HCT116 (cell line): ENCODE results near the gene CD96. TPM values are rescaled to one million over a fixed set of nuclear protein-coding genes. Genes with fewer than 3 reads are reported as not detected.
A peak's percentile ranks its signal among the peaks of the same experiment; 100 is the strongest.

ENCODE experiments used
- ATAC-seq: fragments of 200-7000 bp; cut with Tn5 transposase; 2 replicates; pipeline ENCODE4 v1.9.1; 2020; ENCODE audit warnings: mild to moderate bottlenecking, moderate library complexity
- BruUV-seq: library from RNA; stranded (reverse); fragments of 400-500 nt; replicated peaks from 2 replicates; lab custom pipeline; 2021; lab: Mats Ljungman, UMichigan
- CTCF ChIA-PET: fragments of 300-600 bp; sonication (Branson Sonifier 250); formaldehyde crosslinking; loops from one replicate; lab custom pipeline; 2021; ENCODE audit warnings: antibody characterized with exemption; lab: Charles Lee
- POLR2A ChIA-PET: fragments of 300-600, 350-600 bp; sonication (Branson Sonifier 250); formaldehyde crosslinking; loops from one replicate; lab custom pipeline; 2021; ENCODE audit warnings: antibody characterized with exemption; lab: Charles Lee
- RAD21 ChIA-PET, 2 experiments: fragments of 300-600 bp; sonication (Branson Sonifier 250); formaldehyde crosslinking; loops; one replicate each; lab custom pipeline; 2023; ENCODE audit warnings: low total read pairs in 2 of 2; ENCODE audit not compliant: uncharacterized antibody in 2 of 2, unreplicated experiment in 2 of 2, low non-redundant PET in 1 of 2; lab: Charles Lee
- DNase-seq: peaks from one replicate; pipeline ENCODE4 v3.0.0-alpha.2; 2010; ENCODE audit warnings: low read depth, low spot score
- H2AFZ ChIP-seq: fragments of 200-600 bp; shearing (Covaris generic), sonication (generic); 2 replicates; pipeline ENCODE4 v1.6.1; 2017; ENCODE audit warnings: low read depth, mixed run types, mixed read lengths, antibody characterized with exemption, low read length; ENCODE audit not compliant: poor library complexity, severe bottlenecking
- H3K27ac ChIP-seq: 2 replicates; pipeline ENCODE4 v1.5.1; 2012; ENCODE audit warnings: low read depth, low read length
- H3K27me3 ChIP-seq: fragments of 200-600 bp; sonication (generic); 2 replicates; pipeline ENCODE4 v1.6.1; 2016; ENCODE audit warnings: mixed run types, low read length, mixed read lengths; ENCODE audit not compliant: insufficient read depth
- H3K36me3 ChIP-seq, 2 experiments: fragments of 200-500 bp in 1 of 2; fragments of 200-600 bp in 1 of 2; sonication (Bioruptor generic) in 1 of 2; sonication (generic) in 1 of 2; 2 replicates each; pipeline versions ENCODE4 v1.5.1 to v1.6.1; 2014 to 2016; ENCODE audit warnings: low read length in 2 of 2, inconsistent platforms in 1 of 2, mixed read lengths in 1 of 2, mixed run types in 1 of 2; ENCODE audit not compliant: insufficient read depth in 2 of 2, control insufficient read depth in 1 of 2
- H3K4me1 ChIP-seq, 2 experiments: fragments of 200-600 bp in 1 of 2; sonication (generic) in 1 of 2; 2 replicates each; pipeline versions ENCODE4 v1.5.1 to v1.6.1; 2012 to 2017; ENCODE audit warnings: low read length in 2 of 2, inconsistent platforms in 1 of 2, mild to moderate bottlenecking in 1 of 2, mixed read lengths in 1 of 2, mixed run types in 1 of 2, moderate library complexity in 1 of 2; ENCODE audit not compliant: insufficient read depth in 2 of 2, control insufficient read depth in 1 of 2
- H3K4me2 ChIP-seq: fragments of 200-600 bp; sonication (generic); 2 replicates; pipeline ENCODE4 v1.6.1; 2017; ENCODE audit warnings: mixed run types, low read length, mixed read lengths
- H3K4me3 ChIP-seq, 2 experiments: fragments of 200-600 bp in 1 of 2; sonication (generic) in 1 of 2; replicated peaks in 1 of 2; 2 replicates each; pipeline ENCODE4 v1.5.1; 2011 to 2016; ENCODE audit warnings: low read length in 2 of 2, control low read depth in 1 of 2, low read depth in 1 of 2, mild to moderate bottlenecking in 1 of 2, mixed read lengths in 1 of 2, mixed run types in 1 of 2
- H3K79me2 ChIP-seq: fragments of 200-600 bp; sonication (generic); 2 replicates; pipeline ENCODE4 v1.6.1; 2017; ENCODE audit warnings: mild to moderate bottlenecking, mixed run types, low read length, moderate library complexity, mixed read lengths; ENCODE audit not compliant: insufficient read depth
- H3K9ac ChIP-seq: fragments of 200-600 bp; sonication (generic); 2 replicates; pipeline ENCODE4 v1.6.1; 2016; ENCODE audit warnings: low read length, mixed read lengths
- H3K9me2 ChIP-seq: fragments of 200-600 bp; sonication (generic), shearing (Covaris generic); 2 replicates; pipeline ENCODE4 v1.6.1; 2017; ENCODE audit warnings: mixed run types, mild to moderate bottlenecking, moderate library complexity; ENCODE audit not compliant: insufficient read depth
- H3K9me3 ChIP-seq, 2 experiments: fragments of 200-500 bp in 1 of 2; fragments of 200-600 bp in 1 of 2; sonication (Bioruptor generic) in 1 of 2; sonication (generic) in 1 of 2; 2 replicates each; pipeline ENCODE4 v1.6.1; 2014 to 2017; ENCODE audit warnings: low read length in 2 of 2, mixed read lengths in 2 of 2, inconsistent platforms in 1 of 2, low read depth in 1 of 2, mild to moderate bottlenecking in 1 of 2, mixed run types in 1 of 2, moderate library complexity in 1 of 2; ENCODE audit not compliant: control insufficient read depth in 1 of 2, insufficient read depth in 1 of 2
- H4K20me1 ChIP-seq: fragments of 200-600 bp; sonication (generic), shearing (Covaris generic); 2 replicates; pipeline ENCODE4 v1.6.1; 2017; ENCODE audit warnings: mixed run types, mild to moderate bottlenecking, moderate library complexity; ENCODE audit not compliant: insufficient read depth
- CEBPB ChIP-seq: IDR thresholded peaks from 2 replicates; pipeline ENCODE4 v1.6.1; 2012; ENCODE audit warnings: low read depth
- FOSL1 ChIP-seq: IDR thresholded peaks from 2 replicates; pipeline ENCODE4 v1.6.1; 2012; ENCODE audit warnings: low read depth
- JUND ChIP-seq: IDR thresholded peaks from 2 replicates; pipeline ENCODE4 v1.6.1; 2012
- POLR2A ChIP-seq: IDR thresholded peaks from 2 replicates; pipeline ENCODE4 v1.7.0; 2011; ENCODE audit warnings: borderline replicate concordance; ENCODE audit not compliant: insufficient read depth, insufficient read length; ENCODE audit errors: extremely low read depth
- POLR2AphosphoS5 ChIP-seq: IDR thresholded peaks from 2 replicates; pipeline ENCODE4 v1.6.1; 2011; ENCODE audit warnings: mild to moderate bottlenecking, low read depth, low read length, moderate library complexity
- SIN3A ChIP-seq: IDR thresholded peaks from 2 replicates; pipeline ENCODE4 v1.6.1; 2012; ENCODE audit warnings: low read depth
- SP1 ChIP-seq: IDR thresholded peaks from 2 replicates; pipeline ENCODE4 v1.6.1; 2012; ENCODE audit warnings: low read depth
- YY1 ChIP-seq: IDR thresholded peaks from 2 replicates; pipeline ENCODE4 v1.6.1; 2011; ENCODE audit warnings: low read length, low read depth, moderate library complexity, mild to moderate bottlenecking; ENCODE audit not compliant: insufficient replicate concordance; ENCODE audit errors: extremely low read depth
- ZFX ChIP-seq: fragments of 450-650 bp; IDR thresholded peaks from 2 replicates; pipeline ENCODE4 v1.6.1; 2017
- intact Hi-C: fragments of 100-400 bp; cut with micrococcal nuclease; formaldehyde crosslinking; loops from 2 replicates; pipeline ENCODE4 v1.10.0; 2022
- total RNA-seq: library from RNA; stranded (reverse); gene quantifications from one replicate; pipeline ENCODE4 v1.2.1, GENCODE V29; 2021; ENCODE audit not compliant: unreplicated experiment
- TF ChIP-seq, protein P1 (sequence below): IDR thresholded peaks from 2 replicates; pipeline ENCODE4 v1.6.1; 2012

Gene CD96
- total RNA-seq, 1 experiment from 2014 or later: 0.42 TPM

DNA sequence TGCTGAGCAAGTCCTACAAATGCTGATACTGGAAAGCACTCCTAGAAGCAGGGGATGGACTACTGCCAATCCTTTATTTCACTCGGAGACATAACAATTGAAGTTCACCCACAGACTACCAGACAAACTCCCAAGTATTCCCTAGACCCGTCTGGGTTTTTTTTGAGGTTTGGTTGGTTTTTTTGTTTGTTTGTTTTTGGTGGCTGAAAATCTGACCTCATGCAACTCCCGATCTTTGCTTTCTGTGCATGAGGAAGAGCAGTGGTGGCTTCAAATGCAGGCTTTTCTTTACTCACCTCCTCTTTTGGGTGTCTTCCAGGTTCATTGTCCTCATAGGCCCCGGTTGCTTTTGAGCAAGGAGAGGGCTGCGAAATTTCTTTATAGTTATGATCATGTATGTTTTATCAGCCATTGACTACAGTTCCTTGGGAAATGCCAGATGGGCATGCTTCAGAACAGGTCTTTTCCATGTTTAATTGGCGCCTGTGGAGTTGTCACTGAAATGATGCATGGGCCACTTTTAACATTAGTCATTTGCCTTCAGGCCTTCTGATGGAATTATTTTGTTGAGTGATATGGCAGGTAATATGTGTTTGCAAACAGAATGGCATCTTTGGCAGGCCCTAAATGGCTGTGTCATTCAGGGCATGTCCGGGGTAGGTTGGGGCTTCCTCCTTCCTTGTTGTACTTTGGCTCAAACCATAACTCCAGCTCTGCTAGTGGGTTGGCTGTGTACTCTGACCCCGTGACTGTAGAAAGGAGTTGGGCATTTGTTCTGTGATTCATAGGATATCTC lies 134.4 kb downstream of the CD96 start:
- ChIA-PET RAD21 (no interaction called here), CTCF (interaction anchor here (1.0 kb wide), 1 partner anchor 337 kb away, joined by 3 read pairs; no protein-coding TSS in a partner anchor), POLR2A (interaction anchor here (1.0 kb wide), 1 partner anchor 17 kb away, joined by 3 read pairs; no protein-coding TSS in a partner anchor)
- TF ChIP-seq JUND: peak; percentile 52
- no peak for TF ChIP-seq POLR2A
- TF ChIP-seq, protein P1, sequence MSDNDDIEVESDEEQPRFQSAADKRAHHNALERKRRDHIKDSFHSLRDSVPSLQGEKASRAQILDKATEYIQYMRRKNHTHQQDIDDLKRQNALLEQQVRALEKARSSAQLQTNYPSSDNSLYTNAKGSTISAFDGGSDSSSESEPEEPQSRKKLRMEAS: peak; percentile 30; the same call in 1 of the 2 replicates
- TF ChIP-seq POLR2AphosphoS5: peak; percentile 22; the same call in 1 of the 2 replicates
- TF ChIP-seq CEBPB: no peak
- peak; percentile 45; the same call in 1 of the 2 replicates for TF ChIP-seq FOSL1
- peak; percentile 33 for TF ChIP-seq YY1
- TF ChIP-seq ZFX: no peak
- TF ChIP-seq SIN3A: peak; percentile 58; the same call in 1 of the 2 replicates
- peak; percentile 50 for TF ChIP-seq SP1
- no peaks in the 10 kb centered on the region for H4K20me1 ChIP-seq
- peaks cover 23 to 36% of the 10 kb centered on the region in 2 experiments for H3K4me1 ChIP-seq
- intact Hi-C loops: no loop called here
- H3K27ac ChIP-seq: peak overlapping the region; percentile 39
- H3K9me2 ChIP-seq: no peaks in the 10 kb centered on the region
- DNase-seq: no peak
- peak overlapping the region; percentile 94 for H3K4me2 ChIP-seq
- no peaks in the 10 kb centered on the region for H3K36me3 ChIP-seq
- H3K79me2 ChIP-seq: peaks cover 68% of the 10 kb centered on the region
- H2AFZ ChIP-seq: no peak overlapping the region
- no peaks in the 10 kb centered on the region for H3K9me3 ChIP-seq
- peak; percentile 13; the same call in 1 of the 2 replicates for ATAC-seq
- no peaks in the 10 kb centered on the region for H3K27me3 ChIP-seq
- peak overlapping the region; percentile 75 for H3K9ac ChIP-seq
- peak overlapping the region; percentile 74 to 81 for H3K4me3 ChIP-seq
- no TSS peak for BruUV-seq
